HepG2 (cell line): ENCODE data around the gene SPECC1L. TPM values are rescaled to one million over a fixed set of nuclear protein-coding genes. Genes with fewer than 3 reads are reported as not detected.

Source experiments
- ATAC-seq: fragments of 200-7000 bp; cut with Tn5 transposase; 3 replicates; pipeline ENCODE4 v1.9.1; 2020; ENCODE audit warnings: mild to moderate bottlenecking, moderate library complexity
- BruUV-seq: library from RNA; stranded (reverse); fragments of 400-500 nt; replicated peaks from 2 replicates; lab custom pipeline; 2021; lab: Mats Ljungman, UMichigan
- CTCF ChIA-PET: fragments of 300-600 bp; formaldehyde crosslinking; extraction: SDS; loops from one replicate; lab custom pipeline; 2021; ENCODE audit warnings: low total read pairs, inconsistent platforms, low intra/inter-chr PET ratio; lab: Yijun Ruan, JAX
- POLR2A ChIA-PET: fragments of 350-600 bp; sonication (Branson Sonifier 250); formaldehyde crosslinking; loops from one replicate; lab custom pipeline; 2020; ENCODE audit warnings: antibody characterized with exemption, inconsistent platforms; lab: Yijun Ruan, JAX
- DNase-seq: peaks from one replicate; pipeline ENCODE4 v3.0.0-alpha.2; 2015; ENCODE audit warnings: low spot score
- FAIRE-seq: peaks from 3 replicates; lab custom pipeline; 2011; peaks lifted over from hg19 to GRCh38; lab: Jason Lieb, UNC
- H2AFZ ChIP-seq: one replicate; pipeline ENCODE4 v1.6.1; 2011; ENCODE audit warnings: low read length, inconsistent platforms
- H3K27ac ChIP-seq: fragments of 300-600 bp; 3 replicates; pipeline ENCODE4 v1.8.0; 2011; ENCODE audit warnings: mixed run types, mild to moderate bottlenecking, mixed read lengths, low read length, inconsistent platforms; ENCODE audit not compliant: insufficient read depth; ENCODE audit errors: extremely low read length
- H3K27me3 ChIP-seq, 2 experiments: fragments of 200-600 bp in 1 of 2; 2 replicates in 1 of 2; 3 replicates in 1 of 2; pipeline versions ENCODE4 v1.6.0 to v1.8.0; 2011; ENCODE audit warnings: low read length in 2 of 2, mild to moderate bottlenecking in 2 of 2, moderate library complexity in 2 of 2, inconsistent platforms in 1 of 2; ENCODE audit not compliant: insufficient read depth in 2 of 2, control insufficient read depth in 1 of 2
- H3K36me3 ChIP-seq, 2 experiments: fragments of 200-600 bp in 1 of 2; replicated peaks in 1 of 2; 2 replicates in 1 of 2; 3 replicates in 1 of 2; pipeline versions ENCODE4 v1.5.1 to v1.8.0; 2011; ENCODE audit warnings: low read length in 2 of 2, inconsistent platforms in 1 of 2; ENCODE audit not compliant: insufficient read depth in 2 of 2, control insufficient read depth in 1 of 2
- H3K4me1 ChIP-seq: 2 replicates; pipeline ENCODE4 v1.5.1; 2012; ENCODE audit warnings: low read length, inconsistent platforms; ENCODE audit not compliant: insufficient read depth
- H3K4me2 ChIP-seq: 2 replicates; pipeline ENCODE4 v1.6.0; 2011; ENCODE audit warnings: low read depth, low read length, inconsistent platforms
- H3K4me3 ChIP-seq, 3 experiments: fragments of 200-600 bp in 1 of 3; sonication (generic), shearing (Covaris generic) in 1 of 3; replicated peaks in 1 of 3; 2 replicates each; pipeline ENCODE4 v1.5.1; 2011 to 2016; ENCODE audit warnings: low read length in 3 of 3, inconsistent platforms in 2 of 3, low read depth in 2 of 3, mild to moderate bottlenecking in 2 of 3, control low read depth in 1 of 3, mixed read lengths in 1 of 3; ENCODE audit not compliant: insufficient read depth in 1 of 3
- H3K79me2 ChIP-seq: one replicate; pipeline ENCODE4 v1.6.1; 2011; ENCODE audit warnings: low read length, inconsistent platforms; ENCODE audit not compliant: insufficient read depth
- H3K9ac ChIP-seq: 2 replicates; pipeline ENCODE4 v1.6.0; 2011; ENCODE audit warnings: mild to moderate bottlenecking, low read depth, low read length, inconsistent platforms; ENCODE audit not compliant: insufficient read depth
- H3K9me3 ChIP-seq: 2 replicates; pipeline ENCODE4 v1.5.1; 2012; ENCODE audit warnings: mild to moderate bottlenecking, low read length
- H4K20me1 ChIP-seq: 2 replicates; pipeline ENCODE4 v1.6.0; 2011; ENCODE audit warnings: inconsistent platforms, mild to moderate bottlenecking, low read length, moderate library complexity; ENCODE audit not compliant: insufficient read depth
- AGO2 ChIP-seq: fragments of 200-400 bp; formaldehyde crosslinking; optimal IDR thresholded peaks from 2 replicates; pipeline ENCODE3; 2017; ENCODE audit warnings: mild to moderate bottlenecking, low read depth, low read length, moderate library complexity
- FOXJ3 ChIP-seq: sonication (generic); formaldehyde crosslinking; IDR thresholded peaks from 2 replicates; pipeline ENCODE4 v1.4.0; 2020; ENCODE audit warnings: missing genetic modification reagents, mild to moderate bottlenecking, borderline replicate concordance
- GABPB1 ChIP-seq: IDR thresholded peaks from 2 replicates; pipeline ENCODE4 v1.6.1; 2016; ENCODE audit warnings: mild to moderate bottlenecking, missing genetic modification reagents, moderate library complexity, missing compliant biosample characterization
- STAG1 ChIP-seq: sonication (generic); formaldehyde crosslinking; IDR thresholded peaks from 2 replicates; pipeline ENCODE4 v1.4.0; 2020; ENCODE audit warnings: missing genetic modification reagents
- TOE1 ChIP-seq: sonication (generic); formaldehyde crosslinking; IDR thresholded peaks from 2 replicates; pipeline ENCODE4 v1.4.0; 2020; ENCODE audit warnings: mild to moderate bottlenecking, missing genetic modification reagents
- ZNF629 ChIP-seq: sonication (generic); formaldehyde crosslinking; conservative IDR thresholded peaks from 2 replicates; pipeline ENCODE4 v1.5.0; 2020; ENCODE audit warnings: missing genetic modification reagents
- ZNF703 ChIP-seq: sonication (generic); formaldehyde crosslinking; IDR thresholded peaks from 2 replicates; pipeline ENCODE4 v1.5.1; 2020; ENCODE audit warnings: missing genetic modification reagents, mild to moderate bottlenecking, moderate library complexity, borderline replicate concordance
- ZNF891 ChIP-seq: sonication (generic); formaldehyde crosslinking; IDR thresholded peaks from 2 replicates; pipeline ENCODE4 v1.5.0; 2020; ENCODE audit warnings: mild to moderate bottlenecking, missing genetic modification reagents
- WGBS: methylation state at CpG from one replicate; pipeline ENCODE4 v1.1.6; 2017; ENCODE audit warnings: low lambda C conversion rate; 5-methylcytosine and 5-hydroxymethylcytosine counted together
- in situ Hi-C: cut with HindIII; loops from 2 replicates; pipeline ENCODE4 v1.10.0; 2017; ENCODE audit warnings: low pct_unique_long_range_greater_than_20kb; ENCODE audit not compliant: extremely low pct_ligation_motif_present
- intact Hi-C: fragments of 100-400 bp; cut with micrococcal nuclease; formaldehyde crosslinking; loops from one replicate; pipeline ENCODE4 v1.10.0; 2022; ENCODE audit not compliant: unreplicated experiment
- polyA plus RNA-seq, 8 experiments: library from polyadenylated mRNA; depleted of rRNA in 3 of 8; stranded (reverse) in 7 of 8; unstranded in 1 of 8; fragments of >200 nt; fragmentation: Illumina TruSeq in 4 of 8; extraction: Trizol in 4 of 8; gene quantifications; 2 replicates each; pipeline versions ENCODE4 v1.2.1 to v1.2.3, GENCODE V29; 2011 to 2016; ENCODE audit warnings: low read depth in 4 of 8, missing spikeins in 1 of 8, mixed read lengths in 1 of 8; ENCODE audit not compliant: insufficient read depth in 1 of 8
- total RNA-seq, 5 experiments: library from RNA; depleted of rRNA; stranded (reverse); fragments of >200 nt; fragmentation: Illumina TruSeq; extraction: Trizol; gene quantifications; 2 replicates each; pipeline ENCODE4 v1.2.3, GENCODE V29; 2016; ENCODE audit warnings: low read depth in 1 of 5
- TF ChIP-seq, protein P1 (sequence below): sonication (generic); formaldehyde crosslinking; IDR thresholded peaks from 2 replicates; pipeline ENCODE4 v1.5.0; 2020; ENCODE audit warnings: mild to moderate bottlenecking, missing genetic modification reagents, moderate library complexity
- TF ChIP-seq, protein P2 (sequence below): sonication (generic); formaldehyde crosslinking; IDR thresholded peaks from 2 replicates; pipeline ENCODE4 v1.5.1; 2020; ENCODE audit warnings: mild to moderate bottlenecking, moderate library complexity, missing genetic modification reagents
- TF ChIP-seq, protein P3 (sequence below): sonication (generic); formaldehyde crosslinking; IDR thresholded peaks from 2 replicates; pipeline ENCODE4 v1.5.0; 2020; ENCODE audit warnings: missing genetic modification reagents

The SPECC1L gene
- total and polyA plus RNA-seq, 2 of the 13 experiments (the other 11 are each of a cell fraction or from before 2014, with no cell fraction given) = 14.1 to 30.3 TPM

DNA sequence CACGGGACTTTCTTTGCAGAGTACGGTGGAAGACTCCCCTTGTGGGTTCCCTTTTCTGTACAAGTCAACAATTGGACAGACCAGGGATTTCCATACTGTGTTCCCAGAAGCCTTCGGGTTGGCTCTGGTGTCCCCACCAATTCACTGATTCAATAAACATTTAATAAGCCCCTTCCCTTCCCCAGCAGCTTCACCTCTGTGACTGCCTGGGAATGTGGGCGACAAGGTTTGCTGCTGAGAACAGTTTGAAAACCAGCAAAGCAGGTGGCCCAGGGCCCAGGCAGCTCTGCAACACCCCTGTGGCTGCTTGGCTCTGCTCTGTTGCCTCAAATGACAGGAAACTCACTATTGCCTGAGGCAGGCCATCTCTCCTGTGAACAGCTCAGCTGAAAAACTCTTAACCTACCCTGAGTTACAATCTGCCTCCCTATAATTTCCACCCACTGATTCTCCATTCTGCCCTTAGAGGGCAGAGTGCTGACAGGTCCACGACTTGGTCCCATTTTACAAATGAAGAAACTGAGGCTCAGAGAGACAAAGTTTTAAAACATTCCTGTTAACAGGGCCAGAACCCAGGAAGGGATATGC is 167.2 kb downstream of the SPECC1L start:
- FAIRE-seq (no peak), ATAC-seq (no peak), DNase-seq (no peak)
- no peak overlapping the region for H3K4me3 ChIP-seq
- H3K9ac ChIP-seq = no peak overlapping the region
- no peak overlapping the region for H3K27ac ChIP-seq
- no peaks in the 10 kb centered on the region for H3K27me3 ChIP-seq
- BruUV-seq = no TSS peak
- intact Hi-C loops (no loop called here), in situ Hi-C loops (no loop called here)
- peaks cover under 1% of the 10 kb centered on the region; the same call in 1 of the 2 replicates for H3K4me1 ChIP-seq
- POLR2A ChIA-PET = no interaction called here
- no peaks in the 10 kb centered on the region for H3K79me2 ChIP-seq
- CTCF ChIA-PET = no interaction called here
- H2AFZ ChIP-seq = no peak overlapping the region
- H4K20me1 ChIP-seq = no peaks in the 10 kb centered on the region
- WGBS = 89% methylated on average over 5 of the region's 5 CpGs
- H3K4me2 ChIP-seq = no peak overlapping the region
- TF ChIP-seq GABPB1 (CRISPR knock-in tag) (no peak), TOE1 (CRISPR knock-in tag) (no peak), STAG1 (CRISPR knock-in tag) (0 out of 2 replicates have a peak, but pooled peaks have one; percentile 23), ZNF703 (no peak), AGO2 (no peak), ZNF891 (CRISPR knock-in tag) (no peak), FOXJ3 (no peak), ZNF629 (CRISPR knock-in tag) (peak; percentile 94)
- TF ChIP-seq, protein P1, sequence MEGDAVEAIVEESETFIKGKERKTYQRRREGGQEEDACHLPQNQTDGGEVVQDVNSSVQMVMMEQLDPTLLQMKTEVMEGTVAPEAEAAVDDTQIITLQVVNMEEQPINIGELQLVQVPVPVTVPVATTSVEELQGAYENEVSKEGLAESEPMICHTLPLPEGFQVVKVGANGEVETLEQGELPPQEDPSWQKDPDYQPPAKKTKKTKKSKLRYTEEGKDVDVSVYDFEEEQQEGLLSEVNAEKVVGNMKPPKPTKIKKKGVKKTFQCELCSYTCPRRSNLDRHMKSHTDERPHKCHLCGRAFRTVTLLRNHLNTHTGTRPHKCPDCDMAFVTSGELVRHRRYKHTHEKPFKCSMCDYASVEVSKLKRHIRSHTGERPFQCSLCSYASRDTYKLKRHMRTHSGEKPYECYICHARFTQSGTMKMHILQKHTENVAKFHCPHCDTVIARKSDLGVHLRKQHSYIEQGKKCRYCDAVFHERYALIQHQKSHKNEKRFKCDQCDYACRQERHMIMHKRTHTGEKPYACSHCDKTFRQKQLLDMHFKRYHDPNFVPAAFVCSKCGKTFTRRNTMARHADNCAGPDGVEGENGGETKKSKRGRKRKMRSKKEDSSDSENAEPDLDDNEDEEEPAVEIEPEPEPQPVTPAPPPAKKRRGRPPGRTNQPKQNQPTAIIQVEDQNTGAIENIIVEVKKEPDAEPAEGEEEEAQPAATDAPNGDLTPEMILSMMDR (CRISPR knock-in tag) = peak; percentile 25; the same call in 1 of the 2 replicates
- TF ChIP-seq, protein P2, sequence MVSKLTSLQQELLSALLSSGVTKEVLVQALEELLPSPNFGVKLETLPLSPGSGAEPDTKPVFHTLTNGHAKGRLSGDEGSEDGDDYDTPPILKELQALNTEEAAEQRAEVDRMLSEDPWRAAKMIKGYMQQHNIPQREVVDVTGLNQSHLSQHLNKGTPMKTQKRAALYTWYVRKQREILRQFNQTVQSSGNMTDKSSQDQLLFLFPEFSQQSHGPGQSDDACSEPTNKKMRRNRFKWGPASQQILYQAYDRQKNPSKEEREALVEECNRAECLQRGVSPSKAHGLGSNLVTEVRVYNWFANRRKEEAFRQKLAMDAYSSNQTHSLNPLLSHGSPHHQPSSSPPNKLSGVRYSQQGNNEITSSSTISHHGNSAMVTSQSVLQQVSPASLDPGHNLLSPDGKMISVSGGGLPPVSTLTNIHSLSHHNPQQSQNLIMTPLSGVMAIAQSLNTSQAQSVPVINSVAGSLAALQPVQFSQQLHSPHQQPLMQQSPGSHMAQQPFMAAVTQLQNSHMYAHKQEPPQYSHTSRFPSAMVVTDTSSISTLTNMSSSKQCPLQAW (CRISPR knock-in tag) = no peak
- TF ChIP-seq, protein P3, sequence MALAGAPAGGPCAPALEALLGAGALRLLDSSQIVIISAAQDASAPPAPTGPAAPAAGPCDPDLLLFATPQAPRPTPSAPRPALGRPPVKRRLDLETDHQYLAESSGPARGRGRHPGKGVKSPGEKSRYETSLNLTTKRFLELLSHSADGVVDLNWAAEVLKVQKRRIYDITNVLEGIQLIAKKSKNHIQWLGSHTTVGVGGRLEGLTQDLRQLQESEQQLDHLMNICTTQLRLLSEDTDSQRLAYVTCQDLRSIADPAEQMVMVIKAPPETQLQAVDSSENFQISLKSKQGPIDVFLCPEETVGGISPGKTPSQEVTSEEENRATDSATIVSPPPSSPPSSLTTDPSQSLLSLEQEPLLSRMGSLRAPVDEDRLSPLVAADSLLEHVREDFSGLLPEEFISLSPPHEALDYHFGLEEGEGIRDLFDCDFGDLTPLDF (CRISPR knock-in tag) = no peak
- H3K9me3 ChIP-seq = no peaks in the 10 kb centered on the region
- H3K36me3 ChIP-seq = no peaks in the 10 kb centered on the region; a peak in 1 of 5 replicates
